Measurements from ENCODE around the gene POGZ.
"Not testable (repeated sequence)": the region's sequence is repeated elsewhere in the genome, so short reads cannot be mapped to it uniquely, and the experiment has no call there.

Gene POGZ

DNA sequence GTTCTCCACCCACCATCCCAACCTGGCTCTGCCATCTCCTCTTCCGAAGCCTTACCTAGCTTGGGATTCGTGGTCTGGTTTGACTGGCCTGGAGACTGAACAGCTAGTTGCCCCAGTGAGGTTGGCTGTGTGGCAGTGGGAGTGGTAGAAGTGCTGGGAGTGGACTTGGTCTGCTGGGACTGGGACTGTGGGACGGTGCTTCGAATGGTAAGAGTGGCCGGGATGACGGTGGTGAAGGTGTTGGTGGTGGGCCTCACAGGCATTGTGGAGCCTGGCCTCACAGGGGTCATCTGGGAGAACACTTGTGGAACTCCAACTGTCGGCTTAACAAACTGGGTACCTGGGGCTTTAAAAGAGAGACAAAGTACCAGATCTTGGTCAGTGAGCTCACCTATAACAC lies 31.2 kb downstream of the POGZ start:
- in situ Hi-C loops (cut with MboI; ENCODE audit: low sequenced_read_pairs) = no loop called here

DNA sequence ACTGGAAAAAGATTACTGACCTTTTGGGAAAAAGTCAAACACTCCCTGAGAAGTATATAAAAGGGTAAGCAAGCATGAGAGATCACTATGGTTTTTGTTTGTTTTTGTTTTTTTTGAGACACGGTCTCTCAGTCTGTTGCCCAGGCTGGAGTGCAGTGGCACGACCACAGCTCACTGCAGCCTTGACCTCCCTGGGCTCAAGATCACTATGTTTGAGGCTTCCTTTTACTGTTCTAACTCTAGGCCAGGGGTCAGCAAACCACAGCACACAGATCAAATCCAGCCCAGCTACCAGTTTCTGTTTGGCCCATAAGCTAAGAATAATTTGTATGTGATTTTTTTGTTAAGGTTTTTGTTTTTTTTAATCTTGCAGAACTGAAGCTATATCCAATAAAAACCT lies 34.2 kb downstream of the POGZ start:
- in situ Hi-C loops (cut with MboI; ENCODE audit: low sequenced_read_pairs) = no loop called here

DNA sequence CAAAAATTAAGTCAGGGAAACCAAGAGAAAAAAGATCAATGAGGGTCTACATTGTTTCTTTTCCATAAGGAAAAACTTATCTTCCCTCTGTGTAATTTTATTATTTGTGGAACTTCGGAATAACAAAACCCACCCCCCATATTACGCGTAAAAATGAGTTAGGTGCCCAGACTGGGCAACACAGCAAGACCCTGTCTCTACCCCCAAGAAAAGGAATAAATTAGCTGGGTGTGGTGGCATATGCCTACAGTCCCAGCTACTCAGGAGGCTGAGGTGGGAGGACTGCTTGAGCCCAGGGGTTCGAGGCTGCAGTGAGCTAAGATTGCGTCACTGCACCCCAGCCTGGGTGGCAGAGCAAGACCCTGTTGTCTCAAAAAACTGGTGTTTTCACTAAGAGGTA lies 39.5 kb downstream of the POGZ start:
- in situ Hi-C loops (cut with MboI; ENCODE audit: low sequenced_read_pairs) = no loop called here

DNA sequence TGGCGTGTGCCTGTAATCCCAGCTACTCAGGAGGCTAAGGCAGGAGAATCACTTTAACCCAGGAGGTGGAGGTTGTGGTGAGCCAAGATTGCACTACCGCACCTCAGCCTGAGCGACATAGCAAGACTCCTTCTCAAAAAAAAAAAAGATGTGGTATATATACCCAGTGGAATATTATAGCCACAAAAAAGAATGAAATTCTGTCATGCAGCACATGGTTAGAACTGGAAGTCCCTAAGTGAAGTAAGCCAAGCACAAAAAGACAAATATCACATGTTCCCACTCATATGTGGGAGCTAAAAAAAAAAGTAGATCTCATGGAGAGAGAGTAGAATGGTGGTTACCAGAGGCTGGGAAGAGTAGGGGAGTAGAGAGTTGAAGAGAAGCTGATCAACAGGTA lies 41.2 kb downstream of the POGZ start:
- in situ Hi-C loops (cut with MboI; ENCODE audit: low sequenced_read_pairs) = no loop called here

DNA sequence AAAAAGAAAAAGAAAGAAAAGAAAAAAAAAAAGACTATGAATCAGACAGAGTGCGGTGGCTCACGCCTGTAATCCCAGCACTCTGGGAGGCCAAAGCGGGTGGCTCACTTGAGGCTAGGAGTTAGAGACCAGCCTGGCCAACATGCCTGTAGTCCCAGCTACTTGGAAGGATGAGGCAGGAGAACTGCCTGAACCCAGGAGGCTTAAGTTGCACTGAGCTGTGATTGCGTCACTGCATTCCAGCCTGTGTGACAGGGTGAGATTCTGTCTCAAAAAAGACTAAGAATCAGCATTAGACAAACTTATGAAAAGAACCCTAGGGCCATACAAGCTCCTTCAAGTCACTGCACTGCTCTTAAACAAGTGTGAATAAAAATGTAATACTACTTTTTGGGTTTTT lies 43.1 kb downstream of the POGZ start:
- in situ Hi-C loops (cut with MboI; ENCODE audit: low sequenced_read_pairs) = no loop called here

DNA sequence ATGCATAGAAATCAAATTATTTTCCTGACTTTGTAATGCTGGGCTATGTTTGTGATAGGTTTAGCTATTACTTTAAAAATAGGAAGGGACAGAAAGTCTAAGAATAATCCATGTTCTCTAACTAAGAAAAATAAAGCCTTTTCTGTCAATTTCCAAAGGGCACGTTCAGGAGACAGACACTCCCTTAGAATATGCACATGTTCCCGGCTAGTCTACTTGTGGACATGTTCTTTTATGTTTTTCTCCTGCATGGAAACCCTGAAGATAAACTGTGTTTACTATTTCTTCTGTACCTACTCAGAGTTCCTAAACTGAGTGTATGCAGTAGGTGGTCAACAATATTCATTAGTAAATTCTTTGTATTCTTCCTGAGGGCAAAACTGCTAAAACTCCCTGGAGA lies 47.4 kb downstream of the POGZ start:
- in situ Hi-C loops (cut with MboI; ENCODE audit: low sequenced_read_pairs) = no loop called here

DNA sequence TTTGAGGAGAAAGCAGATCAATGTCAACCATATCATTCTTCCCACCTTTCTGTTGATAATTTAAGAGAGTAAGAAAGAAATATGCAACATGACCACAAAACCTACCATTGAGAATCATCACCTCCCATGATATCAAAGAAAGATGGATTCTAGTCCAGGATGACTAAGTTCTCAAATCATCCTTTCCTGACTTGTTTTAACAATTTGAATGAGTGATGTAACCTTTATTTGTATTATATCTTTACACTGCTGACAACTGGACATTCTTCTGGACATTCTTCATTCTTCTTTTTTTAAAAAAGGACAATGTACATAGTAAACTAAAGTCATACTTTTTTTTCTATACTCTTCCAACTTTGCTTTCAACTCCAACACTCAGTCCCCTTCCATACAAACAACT lies 50.4 kb downstream of the POGZ start:
- in situ Hi-C loops (cut with MboI; ENCODE audit: low sequenced_read_pairs) = no loop called here

DNA sequence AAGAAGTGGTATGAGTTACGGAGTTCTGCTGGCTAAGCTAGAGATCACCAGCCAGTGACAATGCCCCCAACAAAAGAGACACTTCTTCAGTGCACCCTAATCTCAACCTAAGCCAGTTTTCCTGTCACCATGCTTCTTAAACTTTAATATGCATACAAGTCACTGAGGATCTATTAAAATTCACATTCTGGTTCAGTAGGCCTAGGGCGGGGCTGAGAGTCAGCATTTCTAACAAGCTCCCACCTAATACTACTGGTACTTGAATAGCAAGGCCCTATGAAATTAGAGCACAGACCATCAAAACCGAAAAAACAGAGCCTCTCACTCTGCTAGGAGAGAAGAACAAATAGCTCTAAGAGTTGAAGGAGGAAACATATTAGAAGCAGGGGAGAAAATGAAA lies 52.0 kb downstream of the POGZ start:
- in situ Hi-C loops (cut with MboI; ENCODE audit: low sequenced_read_pairs) = no loop called here

DNA sequence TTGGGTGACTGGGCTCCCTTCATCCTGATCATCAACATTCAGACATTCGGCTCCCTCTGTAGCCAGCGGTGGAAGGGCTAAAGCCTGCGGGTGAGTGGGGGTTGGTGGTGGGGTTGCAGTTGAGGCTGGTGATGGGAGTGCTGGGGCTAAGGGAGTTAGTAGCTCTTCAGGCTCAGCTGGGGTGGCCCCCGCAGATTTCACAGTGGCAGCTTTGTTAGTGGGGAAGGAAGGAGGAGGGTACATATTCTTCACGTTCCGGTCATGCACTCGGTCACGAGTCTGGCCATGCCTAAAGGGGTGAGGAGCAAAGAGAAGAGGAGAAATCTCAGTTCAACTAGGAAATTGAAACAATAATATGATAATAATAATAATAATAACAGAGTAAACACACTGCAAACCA lies 53.1 kb downstream of the POGZ start:
- in situ Hi-C loops (cut with MboI; ENCODE audit: low sequenced_read_pairs) = no loop called here

DNA sequence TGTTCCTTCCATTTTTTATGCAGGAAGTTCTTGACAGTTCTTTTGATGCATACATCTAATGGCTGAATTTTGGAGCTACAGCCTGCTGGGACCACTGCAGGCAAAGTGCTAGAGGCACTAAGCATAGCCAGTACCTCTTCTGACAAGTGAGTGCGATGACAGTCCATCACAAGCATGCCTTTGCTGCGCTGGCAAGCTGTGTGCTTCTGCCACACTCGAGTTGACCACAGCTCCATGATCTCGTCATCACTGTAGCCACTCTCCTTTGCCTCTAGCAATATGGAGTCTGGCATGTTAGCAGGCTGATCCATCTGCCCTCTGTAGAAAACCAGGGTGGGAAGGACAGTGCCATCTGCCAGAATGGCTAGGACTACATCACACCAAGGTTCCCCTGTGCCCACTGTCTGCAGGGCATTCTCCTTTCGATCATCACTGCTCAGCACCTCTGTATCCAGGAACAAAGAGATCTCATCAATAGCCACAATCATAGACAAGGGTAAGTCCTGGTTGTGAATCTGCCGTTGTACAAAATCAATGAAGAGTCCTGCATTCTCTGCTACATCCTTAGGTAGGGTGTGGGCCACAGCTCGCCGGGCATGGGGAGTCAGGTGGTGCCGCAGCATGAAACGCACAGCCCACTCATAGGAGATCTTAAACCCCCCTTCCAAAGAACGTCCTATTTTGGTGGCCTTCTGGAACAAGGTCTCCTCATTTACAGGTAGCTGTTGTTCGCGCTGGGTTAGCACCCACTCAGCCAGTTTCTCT lies 53.9 kb downstream of the POGZ start:
- in situ Hi-C loops (cut with MboI; ENCODE audit: low sequenced_read_pairs) = no loop called here

DNA sequence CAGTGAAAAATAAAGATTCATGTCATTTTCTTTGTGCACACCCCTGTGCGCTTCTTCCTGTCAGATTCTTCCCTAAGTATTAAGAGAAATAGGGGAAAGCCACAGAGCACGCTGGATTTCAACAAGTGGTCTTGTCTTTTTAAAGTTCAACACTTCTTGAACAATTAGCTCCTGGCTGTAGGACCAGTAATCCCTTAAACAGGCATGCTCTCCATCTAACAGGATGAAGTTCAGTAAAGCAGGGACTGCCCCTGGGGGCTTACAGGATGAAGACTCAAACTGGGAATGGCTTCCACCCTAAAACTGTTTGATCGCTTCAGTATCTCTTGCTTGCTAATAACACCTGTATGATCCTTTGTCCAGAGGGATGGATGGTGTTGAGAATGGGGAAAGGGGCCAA lies 55.7 kb downstream of the POGZ start:
- in situ Hi-C loops (cut with MboI; ENCODE audit: low sequenced_read_pairs) = no loop called here

DNA sequence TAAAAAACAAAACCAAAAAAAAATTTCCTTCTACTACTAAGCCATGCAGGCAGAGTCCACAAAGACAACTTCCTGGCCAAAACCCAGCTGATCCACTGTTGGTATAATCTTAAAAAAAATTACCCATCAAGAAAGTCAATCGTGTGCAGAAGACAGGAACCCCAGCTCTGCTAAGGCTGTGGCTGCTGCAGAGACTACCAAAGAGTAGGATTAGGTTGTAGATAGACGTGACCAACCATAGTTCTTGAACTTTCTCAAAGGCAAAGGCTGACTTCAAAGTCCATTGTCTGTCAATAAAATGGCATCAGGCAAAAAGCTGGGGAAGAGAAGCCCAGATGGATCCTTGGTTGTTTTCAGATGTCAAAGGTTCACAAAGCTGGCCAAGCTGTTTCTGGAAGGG lies 56.5 kb downstream of the POGZ start:
- in situ Hi-C loops (cut with MboI; ENCODE audit: low sequenced_read_pairs) = no loop called here

DNA sequence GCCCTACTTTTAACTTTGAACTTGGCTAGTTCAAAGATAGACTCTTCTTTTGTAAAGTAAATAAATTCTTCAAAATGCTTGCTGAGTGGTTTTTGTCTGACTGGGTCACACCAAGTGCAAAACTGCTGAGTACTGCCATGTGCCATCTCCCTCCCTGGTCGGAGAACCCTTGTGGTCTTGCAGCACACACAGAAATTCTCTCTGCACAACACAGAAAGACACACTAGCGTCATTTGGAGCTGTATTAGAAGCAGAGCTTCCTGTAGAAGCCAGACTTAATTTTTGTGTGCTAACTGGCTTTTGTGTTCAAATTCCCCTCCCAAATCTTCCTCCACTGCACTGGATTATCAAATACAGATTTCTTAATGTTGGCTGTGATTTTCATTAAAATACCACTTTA lies 57.4 kb downstream of the POGZ start:
- in situ Hi-C loops (cut with MboI; ENCODE audit: low sequenced_read_pairs) = no loop called here

DNA sequence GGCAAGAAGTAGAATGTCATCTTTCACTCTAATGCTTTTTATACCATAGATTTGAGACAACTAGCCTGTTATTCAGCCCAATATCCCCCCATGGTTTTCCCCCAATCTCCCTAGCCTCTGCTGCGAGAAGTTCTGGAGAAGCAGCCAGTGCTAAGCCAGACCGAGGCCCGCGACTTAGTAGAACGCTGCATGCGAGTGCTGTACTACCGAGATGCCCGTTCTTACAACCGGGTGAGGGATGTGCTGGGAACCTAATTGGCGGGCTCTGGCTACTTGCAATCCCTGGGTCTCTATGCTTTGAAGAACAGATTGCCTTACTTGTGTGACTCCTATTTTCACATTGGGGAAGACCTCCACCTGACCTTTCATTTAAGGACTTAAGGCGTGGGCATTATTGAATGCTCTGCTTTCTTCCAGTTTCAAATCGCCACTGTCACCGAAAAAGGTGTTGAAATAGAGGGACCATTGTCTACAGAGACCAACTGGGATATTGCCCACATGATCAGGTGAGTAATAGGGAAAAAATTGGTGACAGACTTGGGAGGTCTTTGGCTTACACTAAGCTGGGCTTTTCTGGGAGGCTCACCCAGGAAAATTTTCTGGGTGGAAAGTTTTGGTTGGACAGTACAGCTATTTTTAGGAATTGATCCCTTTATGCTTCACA lies 58.0 kb downstream of the POGZ start:
- in situ Hi-C loops (cut with MboI; ENCODE audit: low sequenced_read_pairs) = no loop called here

DNA sequence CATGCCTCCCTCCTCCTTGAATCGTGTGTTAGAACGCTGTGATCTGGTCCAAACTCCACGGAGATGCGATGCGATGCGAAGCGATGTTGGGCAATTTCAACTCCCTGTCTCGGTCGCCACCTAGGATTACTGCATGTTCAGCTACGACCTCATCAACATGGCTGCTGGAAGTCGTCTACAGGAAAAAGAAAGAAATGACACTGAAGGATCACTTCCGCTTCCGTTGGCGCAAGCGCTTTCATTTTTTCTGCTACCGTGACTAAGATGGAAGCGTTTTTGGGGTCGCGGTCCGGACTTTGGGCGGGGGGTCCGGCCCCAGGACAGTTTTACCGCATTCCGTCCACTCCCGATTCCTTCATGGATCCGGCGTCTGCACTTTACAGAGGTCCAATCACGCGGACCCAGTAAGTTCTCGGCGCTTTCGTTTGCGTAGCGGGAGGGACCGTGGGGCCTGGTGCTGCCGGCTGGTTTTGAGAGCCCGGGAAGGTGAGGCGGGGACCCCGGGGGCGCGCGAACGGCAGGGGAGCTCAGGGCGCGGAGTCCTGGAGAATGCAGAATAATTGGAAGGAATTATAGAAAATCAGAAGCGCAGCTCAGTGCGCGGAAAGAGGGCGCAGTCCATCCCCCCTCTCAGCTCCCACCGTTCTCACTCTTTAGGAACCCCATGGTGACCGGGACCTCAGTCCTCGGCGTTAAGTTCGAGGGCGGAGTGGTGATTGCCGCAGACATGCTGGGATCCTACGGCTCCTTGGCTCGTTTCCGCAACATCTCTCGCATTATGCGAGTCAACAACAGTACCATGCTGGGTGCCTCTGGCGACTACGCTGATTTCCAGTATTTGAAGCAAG lies 59.7 kb downstream of the POGZ start, which contains the start of gene PSMB4:
Gene PSMB4, plus strand, starts transcription at position 250 of the 848 bp plus-strand sequence. Its CDS starts 15 bp downstream, at position 265.
- in situ Hi-C loops (cut with MboI; ENCODE audit: low sequenced_read_pairs) = no loop called here

DNA sequence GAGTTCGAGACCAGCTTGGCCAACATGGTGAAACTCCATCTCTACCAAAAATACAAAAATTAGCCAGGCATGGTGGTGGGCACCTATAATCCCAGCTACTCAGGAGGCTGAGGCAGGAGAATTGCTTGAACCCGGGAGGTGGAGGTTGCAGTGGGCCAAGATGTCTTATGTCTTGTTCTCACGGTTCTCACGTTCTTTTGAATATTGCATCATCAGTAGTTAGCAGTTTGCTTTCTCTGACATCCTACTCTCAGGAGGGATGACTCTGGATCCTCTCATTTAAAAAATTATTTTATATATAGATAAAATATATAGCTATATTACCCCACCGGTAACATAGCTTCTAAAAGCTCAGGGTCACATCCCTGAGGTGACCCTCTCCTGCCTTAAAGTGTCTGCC lies 63.0 kb downstream of the POGZ start:
- in situ Hi-C loops (cut with MboI; ENCODE audit: low sequenced_read_pairs) = not testable (repeated sequence)

DNA sequence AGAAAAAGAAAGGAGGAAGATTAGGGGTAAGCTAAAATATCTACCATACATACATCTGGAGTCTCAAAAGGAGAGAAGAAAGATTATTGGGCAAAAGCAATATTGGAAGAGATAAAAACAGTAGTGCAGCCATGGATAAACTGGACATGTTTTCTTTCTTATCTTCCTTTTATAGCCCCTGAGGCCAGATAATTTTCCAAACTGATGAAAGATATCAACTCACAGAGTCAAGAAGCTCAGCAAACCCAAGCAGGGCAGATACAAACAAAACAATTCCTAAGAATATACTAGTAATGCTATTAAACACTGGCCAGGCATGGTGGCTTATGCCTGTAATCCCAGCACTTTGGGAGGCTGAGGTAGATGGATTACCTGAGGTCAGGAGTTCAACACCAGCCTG lies 65.7 kb downstream of the POGZ start:
- in situ Hi-C loops (cut with MboI; ENCODE audit: low sequenced_read_pairs) = no loop called here

DNA sequence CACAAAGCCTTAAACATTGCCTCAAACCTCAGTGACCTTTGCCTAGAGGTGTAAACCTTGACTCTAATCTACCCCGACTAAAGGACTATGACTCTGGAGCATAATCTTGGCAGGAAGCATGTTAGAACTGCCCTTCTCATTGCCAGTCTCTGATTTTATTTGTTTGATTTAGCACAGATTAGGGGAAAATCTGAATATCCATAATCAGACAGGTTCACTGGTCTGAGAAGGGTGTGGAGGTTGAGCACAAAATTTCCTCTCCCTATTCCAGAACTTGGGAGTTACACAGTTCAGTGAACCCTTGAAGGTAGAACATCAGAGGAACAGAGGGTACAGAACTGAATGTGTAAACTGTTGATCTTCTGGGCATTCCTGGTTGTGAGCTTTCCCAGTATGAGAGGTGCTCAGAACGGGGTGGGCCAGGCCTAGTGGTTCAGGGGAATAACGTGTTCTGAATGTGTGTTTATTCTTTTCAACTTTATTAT lies 68.2 kb downstream of the POGZ start:
- in situ Hi-C loops (cut with MboI; ENCODE audit: low sequenced_read_pairs) = no loop called here

DNA sequence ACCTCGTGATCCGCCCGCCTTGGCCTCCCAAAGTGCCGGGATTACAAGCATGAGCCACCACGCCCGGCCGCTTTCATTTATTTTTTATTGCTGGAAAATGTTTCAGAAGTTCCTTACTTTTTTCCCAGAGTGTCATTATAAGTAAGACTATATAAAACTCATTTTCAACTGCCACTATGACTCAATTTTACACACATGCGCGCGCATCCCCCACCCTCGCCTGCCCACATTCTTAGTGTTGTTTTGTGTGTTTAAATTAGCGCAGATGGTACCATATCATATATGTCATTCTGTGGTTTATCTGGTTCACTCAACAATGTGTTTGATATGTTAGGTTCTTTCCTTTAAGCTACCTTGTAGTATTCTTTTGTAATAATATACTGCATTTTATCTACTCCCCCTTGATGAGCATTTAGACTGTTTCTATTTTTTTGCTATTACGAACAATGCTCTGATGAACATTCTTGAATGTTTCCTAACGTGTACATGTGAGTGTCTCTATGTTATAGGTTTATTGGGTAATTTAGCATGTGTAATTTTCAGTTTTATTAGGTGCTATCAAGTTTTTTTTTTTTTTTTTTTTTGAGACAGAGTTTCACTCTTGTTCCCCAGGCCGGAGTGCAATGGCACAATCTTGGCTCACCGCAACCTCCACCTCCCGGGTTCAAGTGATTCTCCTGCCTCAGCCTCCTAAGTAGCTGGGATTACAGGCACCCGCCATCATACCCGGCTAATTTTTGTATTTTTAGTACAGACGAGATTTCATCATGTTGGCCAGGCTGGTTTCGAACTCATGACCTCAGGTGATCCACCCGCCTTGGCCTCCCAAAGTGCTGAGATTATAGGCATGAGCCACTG lies 68.8 kb downstream of the POGZ start:
- in situ Hi-C loops (cut with MboI; ENCODE audit: low sequenced_read_pairs) = not testable (repeated sequence)

DNA sequence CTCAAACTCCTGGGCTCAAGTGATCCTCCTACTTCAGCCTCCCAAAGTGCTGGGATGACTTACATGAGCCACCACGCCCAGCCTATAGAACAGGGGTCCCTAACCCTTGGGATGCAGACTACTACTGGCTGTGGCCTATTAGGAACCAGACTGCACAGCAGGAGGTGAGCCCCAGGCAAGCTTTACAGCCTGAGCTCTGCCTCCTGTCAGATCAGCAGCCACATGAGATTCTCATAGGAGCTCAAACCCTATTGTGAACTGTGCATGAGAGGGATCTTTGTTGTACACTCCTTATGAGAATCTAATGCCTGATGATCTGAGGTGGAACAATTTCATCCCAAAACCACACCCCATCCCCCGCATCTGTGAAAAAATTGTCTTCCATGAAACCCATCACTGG lies 73.3 kb downstream of the POGZ start:
- in situ Hi-C loops (cut with MboI; ENCODE audit: low sequenced_read_pairs) = no loop called here

DNA sequence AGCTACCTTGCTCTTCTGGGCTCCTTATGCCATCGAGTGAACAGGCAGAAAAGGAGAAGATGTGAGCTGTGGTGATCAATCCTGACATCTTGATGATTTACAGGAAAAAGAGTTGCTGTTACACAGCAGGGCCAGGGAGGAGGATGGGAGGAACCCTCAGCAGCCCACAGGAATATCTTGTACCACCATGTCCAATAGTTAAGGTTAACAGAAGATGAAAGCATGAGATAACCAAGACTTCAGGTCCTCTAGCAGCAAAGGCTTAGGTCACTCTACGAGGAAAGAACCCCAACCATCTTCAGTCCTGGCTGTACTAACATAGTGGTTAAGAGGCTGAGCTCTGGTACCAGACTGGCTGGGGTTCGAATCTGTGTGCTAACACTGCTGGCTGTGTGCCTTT lies 74.7 kb downstream of the POGZ start:
- in situ Hi-C loops (cut with MboI; ENCODE audit: low sequenced_read_pairs) = no loop called here
